KMS-11 (cell line): ENCODE measurements around the gene FLRT3.

Experiments used
- H2AFZ ChIP-seq: fragments of 200-600 bp; sonication (generic); 2 replicates; pipeline ENCODE4 v1.6.1; 2016; ENCODE audit warnings: antibody characterized with exemption, mixed run types, low read depth
- H3K27ac ChIP-seq: fragments of 200-600 bp; sonication (generic); 2 replicates; pipeline ENCODE4 v1.6.1; 2016; ENCODE audit warnings: mild to moderate bottlenecking, mixed run types
- H3K27me3 ChIP-seq: fragments of 200-600 bp; sonication (generic); 2 replicates; pipeline ENCODE4 v1.6.1; 2017; ENCODE audit warnings: mild to moderate bottlenecking, low read depth, mixed run types, moderate library complexity; ENCODE audit not compliant: insufficient read depth
- H3K36me3 ChIP-seq: fragments of 200-600 bp; sonication (generic); 2 replicates; pipeline ENCODE4 v1.6.1; 2017; ENCODE audit warnings: mild to moderate bottlenecking, mixed run types; ENCODE audit not compliant: insufficient read depth
- H3K4me1 ChIP-seq: fragments of 200-600 bp; sonication (generic); 2 replicates; pipeline ENCODE4 v1.6.1; 2016; ENCODE audit warnings: mild to moderate bottlenecking, low read depth, mixed run types; ENCODE audit not compliant: poor library complexity, severe bottlenecking
- H3K4me2 ChIP-seq: fragments of 200-600 bp; sonication (generic); 2 replicates; pipeline ENCODE4 v1.7.0; 2016; ENCODE audit warnings: mild to moderate bottlenecking, mixed run types
- H3K4me3 ChIP-seq: fragments of 200-600 bp; sonication (generic); IDR thresholded peaks from 2 replicates; pipeline ENCODE4 v1.6.1; 2017; ENCODE audit warnings: low read depth, low read length, mixed read lengths; ENCODE audit not compliant: insufficient read depth
- H3K79me2 ChIP-seq: fragments of 200-600 bp; sonication (generic); 2 replicates; pipeline ENCODE4 v1.6.1; 2016; ENCODE audit warnings: low read depth, mixed run types; ENCODE audit not compliant: insufficient read depth
- H3K9ac ChIP-seq: fragments of 200-600 bp; sonication (generic); 2 replicates; pipeline ENCODE4 v1.6.1; 2016; ENCODE audit warnings: mild to moderate bottlenecking, mixed run types
- H4K20me1 ChIP-seq: fragments of 200-600 bp; sonication (generic); 2 replicates; pipeline ENCODE4 v1.6.1; 2016; ENCODE audit warnings: mild to moderate bottlenecking, mixed run types; ENCODE audit not compliant: insufficient read depth
- CTCF ChIP-seq: fragments of 200-600 bp; sonication (generic); conservative IDR thresholded peaks from 2 replicates; pipeline ENCODE4 v1.6.1; 2017; ENCODE audit warnings: low read depth, mild to moderate bottlenecking, antibody characterized with exemption, low read length, moderate library complexity, mixed read lengths

The FLRT3 gene

GRCh38 chr20:14303106-14303505 is 34.3 kb downstream of the FLRT3 start:
- TF ChIP-seq CTCF = no peak
- Histone ChIP-seq H3K4me1 (no peaks in the 10 kb centered on the region), H4K20me1 (no peaks in the 10 kb centered on the region), H2AFZ (no peak overlapping the region), H3K4me3 (no peak overlapping the region), H3K79me2 (no peaks in the 10 kb centered on the region), H3K36me3 (no peaks in the 10 kb centered on the region), H3K27me3 (no peaks in the 10 kb centered on the region), H3K4me2 (no peak overlapping the region), H3K27ac (no peak overlapping the region), H3K9ac (no peak overlapping the region)

GRCh38 chr20:14299831-14300230 is 37.6 kb downstream of the FLRT3 start:
- Histone ChIP-seq H3K27me3 (no peaks in the 10 kb centered on the region), H3K9ac (no peak overlapping the region), H3K4me2 (no peak overlapping the region), H3K79me2 (no peaks in the 10 kb centered on the region), H4K20me1 (no peaks in the 10 kb centered on the region), H3K36me3 (no peaks in the 10 kb centered on the region), H2AFZ (no peak overlapping the region), H3K4me3 (no peak overlapping the region), H3K4me1 (no peaks in the 10 kb centered on the region), H3K27ac (no peak overlapping the region)
- no peak for TF ChIP-seq CTCF

GRCh38 chr20:14295770-14296309 is 41.6 kb downstream of the FLRT3 start:
- Histone ChIP-seq H3K4me1 (no peaks in the 10 kb centered on the region), H2AFZ (no peak overlapping the region), H3K4me3 (no peak overlapping the region), H4K20me1 (no peaks in the 10 kb centered on the region), H3K36me3 (no peaks in the 10 kb centered on the region), H3K27ac (no peak overlapping the region), H3K9ac (no peak overlapping the region), H3K79me2 (no peaks in the 10 kb centered on the region), H3K4me2 (no peak overlapping the region), H3K27me3 (no peaks in the 10 kb centered on the region)
- no peak for TF ChIP-seq CTCF

GRCh38 chr20:14295238-14295637 is 42.2 kb downstream of the FLRT3 start:
- no peak overlapping the region for H2AFZ ChIP-seq
- no peak overlapping the region for H3K27ac ChIP-seq
- H3K4me1 ChIP-seq = no peaks in the 10 kb centered on the region
- TF ChIP-seq CTCF = no peak
- no peaks in the 10 kb centered on the region for H4K20me1 ChIP-seq
- H3K4me2 ChIP-seq = no peak overlapping the region
- no peaks in the 10 kb centered on the region for H3K79me2 ChIP-seq
- H3K9ac ChIP-seq = no peak overlapping the region
- no peaks in the 10 kb centered on the region for H3K27me3 ChIP-seq
- H3K4me3 ChIP-seq = no peak overlapping the region
- H3K36me3 ChIP-seq = no peaks in the 10 kb centered on the region
